ENCODE data around the gene TNFRSF12A. TPM values are rescaled to one million over a fixed set of nuclear protein-coding genes. Genes with fewer than 3 reads are reported as not detected.
A peak's percentile ranks its signal among the peaks of the same experiment; 100 is the strongest.

The TNFRSF12A gene
- total and polyA plus RNA-seq, 2 of the 8 experiments (the other 6 are each of a cell fraction or from before 2014, with no cell fraction given): 81.0 to 82.5 TPM

GRCh38 chr16:3027489-3027795 lies 7.3 kb downstream of the TNFRSF12A start:
- Histone ChIP-seq H3K4me1 (replicated peaks in 1 of 4; ENCODE audit: control insufficient read depth in 3 of 4, insufficient read depth in 4 of 4, low read length in 3 of 4) (peaks cover 0 to 19% (median 16%) of the 10 kb centered on the region in 4 experiments; a peak in 6 of 7 replicates), H3K23ac (ENCODE audit: insufficient read length) (no peak overlapping the region), H2BK12ac (ENCODE audit: low read depth, low read length) (no peak overlapping the region), H3K36me3 (ENCODE audit: control insufficient read depth in 2 of 4, insufficient read depth in 4 of 4, low read length in 3 of 4) (peaks cover 0 to 21% (median 9%) of the 10 kb centered on the region in 4 experiments; a peak in 7 of 8 replicates), H4K91ac (replicated peaks; ENCODE audit: insufficient read length, low read length) (no peak overlapping the region), H3K4me3 (ENCODE audit: extremely low read depth in 1 of 4, insufficient read depth in 2 of 4, low read depth in 3 of 4, low read length in 4 of 4) (no peak overlapping the region), H4K8ac (ENCODE audit: extremely low read depth, insufficient read depth, low read length) (no peak overlapping the region), H2BK15ac (ENCODE audit: low read length) (no peak overlapping the region), H3K79me2 (ENCODE audit: control insufficient read depth in 1 of 2, insufficient read depth in 2 of 2, low read length in 2 of 2) (no peaks in the 10 kb centered on the region), H3K4ac (replicated peaks; ENCODE audit: insufficient read length, low read depth, low read length) (no peak overlapping the region), H2BK120ac (replicated peaks; ENCODE audit: low read depth, low read length) (no peak overlapping the region), H2BK20ac (ENCODE audit: low read length) (no peak overlapping the region), H3K27me3 (replicated peaks in 1 of 4; ENCODE audit: control insufficient read depth in 3 of 4, extremely low read depth in 1 of 4, insufficient read depth in 3 of 4, low read length in 3 of 4) (no peaks in the 10 kb centered on the region), H3K56ac (replicated peaks; ENCODE audit: insufficient read length, low read depth, low read length) (no peak overlapping the region), H2BK5ac (ENCODE audit: low read depth, low read length) (no peak overlapping the region), H3K14ac (ENCODE audit: insufficient read length) (no peak overlapping the region), H3K4me2 (ENCODE audit: insufficient read depth in 1 of 2, low read depth in 2 of 2, low read length in 2 of 2) (peak overlapping the region in 1 of 2 experiments; percentile 6; a peak in 1 of 4 replicates), H3K9ac (replicated peaks in 1 of 4; ENCODE audit: extremely low read depth in 1 of 4, low read depth in 3 of 4, low read length in 3 of 4) (no peak overlapping the region), H2AK5ac (ENCODE audit: low read depth, low read length) (no peak overlapping the region), H3K23me2 (ENCODE audit: low read depth, low read length) (peaks cover 12% of the 10 kb centered on the region; the same call in 1 of the 2 replicates), H2AFZ (ENCODE audit: low read length) (no peak overlapping the region), H3K27ac (ENCODE audit: low read depth, low read length) (no peak overlapping the region), H4K20me1 (replicated peaks in 1 of 2; ENCODE audit: control insufficient read depth in 1 of 2, insufficient read depth in 2 of 2, low read length in 2 of 2) (peaks cover 10 to 34% of the 10 kb centered on the region in 2 experiments), H3K79me1 (ENCODE audit: low read depth, low read length) (no peaks in the 10 kb centered on the region), H4K5ac (ENCODE audit: insufficient read length, low read depth, low read length) (no peak overlapping the region), H3K18ac (ENCODE audit: extremely low read depth, low read length) (no peak overlapping the region), H3K9me3 (ENCODE audit: insufficient read depth in 2 of 2, low read depth in 1 of 2, low read length in 1 of 2) (no peaks in the 10 kb centered on the region)
- DNase-seq (ENCODE audit: low read depth in 1 of 2, low spot score in 2 of 2) (no peak), FAIRE-seq (no peak)
- ChIA-PET POLR2A (ENCODE audit: partially characterized antibody) (interaction anchor here (1.0 to 35.7 kb wide), 14 partner anchors 2 to 107 kb away, joined by 3 to 1808 read pairs (median 8); partner anchors contain the start of genes BICDL2, CLDN6, CLDN9 and HCFC1R1), CTCF (ENCODE audit: partially characterized antibody) (interaction anchor here (0.7 to 23.8 kb wide), 21 partner anchors 8 to 131 kb away, joined by 3 to 639 read pairs (median 4); partner anchors contain the start of genes CLDN6, CLDN9, HCFC1R1 and THOC6)
- 93% methylated on average over 8 of the region's 8 CpGs; no CpG with 5 or more reads in 1 of the 2 experiments for WGBS, 2 experiments (ENCODE audit: extremely low coverage in 1 of 2, insufficient coverage in 1 of 2, insufficient read length in 1 of 2, insufficient replicate concordance in 2 of 2, low coverage in 1 of 2, low lambda C conversion rate in 2 of 2, missing lambda C conversion rate in 1 of 2)
- TF ChIP-seq RBBP5 (IDR thresholded peaks at IDR 0.05; ENCODE audit: borderline replicate concordance, low read depth, low read length) (no peak), CBX5 (IDR thresholded peaks at IDR 0.05; ENCODE audit: low read depth, low read length) (no peak), CREB1 (IDR thresholded peaks at IDR 0.05) (no peak), PHF8 (conservative IDR thresholded peaks at IDR 0.05; ENCODE audit: low read depth, low read length) (no peak)
- TF ChIP-seq, protein P1, sequence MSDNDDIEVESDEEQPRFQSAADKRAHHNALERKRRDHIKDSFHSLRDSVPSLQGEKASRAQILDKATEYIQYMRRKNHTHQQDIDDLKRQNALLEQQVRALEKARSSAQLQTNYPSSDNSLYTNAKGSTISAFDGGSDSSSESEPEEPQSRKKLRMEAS (IDR thresholded peaks at IDR 0.05): no peak
